ENCODE results near the gene PRKD1. TPM values are rescaled to one million over a fixed set of nuclear protein-coding genes. Genes with fewer than 3 reads are reported as not detected.

Gene PRKD1
- total and polyA plus RNA-seq, 2 donors (not counting 1 experiment from before 2014, with no cell fraction given) = 20.1 to 26.2 TPM

GRCh38 chr14:29918981-29919380 lies 8.7 kb downstream of the PRKD1 start:
- H3K27ac ChIP-seq (ENCODE audit: insufficient read depth, low read length) = no peak overlapping the region
- H3K27me3 ChIP-seq (ENCODE audit: control insufficient read depth, insufficient read depth, low read length) = no peaks in the 10 kb centered on the region
- no peak overlapping the region for H3K4me2 ChIP-seq (ENCODE audit: extremely low read depth, insufficient read depth, low read length)
- H3K9me3 ChIP-seq (ENCODE audit: control insufficient read depth, insufficient read depth, low read depth, low read length) = no peaks in the 10 kb centered on the region
- no peak overlapping the region for H3K9ac ChIP-seq (ENCODE audit: insufficient read depth, low read length)
- DNase-seq (ENCODE audit: low read depth in 2 of 2) = peak in 1 of 2 donors; percentile 48
- no peaks in the 10 kb centered on the region for H3K36me3 ChIP-seq (ENCODE audit: control insufficient read depth, insufficient read depth, low read length)
- no peak overlapping the region for H3K4me3 ChIP-seq (replicated peaks in 1 of 4; ENCODE audit: control extremely low read depth in 1 of 4, insufficient read depth in 1 of 4, low read depth in 3 of 4, low read length in 4 of 4)
- no peaks in the 10 kb centered on the region for H4K20me1 ChIP-seq (ENCODE audit: control insufficient read depth, extremely low read depth, insufficient read depth, low read length)
- no peak overlapping the region for H2AFZ ChIP-seq (ENCODE audit: low read length)
- peaks cover 20% of the 10 kb centered on the region for H3K79me2 ChIP-seq (ENCODE audit: control insufficient read depth, insufficient read depth, low read length)
- no peak for TF ChIP-seq EZH2 (IDR thresholded peaks at IDR 0.05; ENCODE audit: low read length, missing control alignments)
- no peak for TF ChIP-seq CTCF (conservative IDR thresholded peaks at IDR 0.05 in 1 of 2, IDR thresholded peaks at IDR 0.05 in 1 of 2; ENCODE audit: low read depth in 1 of 2, low read length in 2 of 2)
- H3K4me1 ChIP-seq (ENCODE audit: control insufficient read depth, extremely low read depth, insufficient read depth, low read length) = no peaks in the 10 kb centered on the region

GRCh38 chr14:29913566-29913965 lies 14.1 kb downstream of the PRKD1 start:
- H4K20me1 ChIP-seq (ENCODE audit: control insufficient read depth, extremely low read depth, insufficient read depth, low read length) = no peaks in the 10 kb centered on the region
- H3K4me3 ChIP-seq (replicated peaks in 1 of 4; ENCODE audit: control extremely low read depth in 1 of 4, insufficient read depth in 1 of 4, low read depth in 3 of 4, low read length in 4 of 4) = no peak overlapping the region
- TF ChIP-seq CTCF (conservative IDR thresholded peaks at IDR 0.05 in 1 of 2, IDR thresholded peaks at IDR 0.05 in 1 of 2; ENCODE audit: low read depth in 1 of 2, low read length in 2 of 2) (no peak), EZH2 (IDR thresholded peaks at IDR 0.05; ENCODE audit: low read length, missing control alignments) (no peak)
- H3K27ac ChIP-seq (ENCODE audit: insufficient read depth, low read length) = no peak overlapping the region
- H3K36me3 ChIP-seq (ENCODE audit: control insufficient read depth, insufficient read depth, low read length) = no peaks in the 10 kb centered on the region
- no peak overlapping the region for H3K4me2 ChIP-seq (ENCODE audit: extremely low read depth, insufficient read depth, low read length)
- no peak for DNase-seq (ENCODE audit: low read depth in 2 of 2)
- H3K4me1 ChIP-seq (ENCODE audit: control insufficient read depth, extremely low read depth, insufficient read depth, low read length) = no peaks in the 10 kb centered on the region
- H3K27me3 ChIP-seq (ENCODE audit: control insufficient read depth, insufficient read depth, low read length) = no peaks in the 10 kb centered on the region
- H3K79me2 ChIP-seq (ENCODE audit: control insufficient read depth, insufficient read depth, low read length) = peaks cover 2% of the 10 kb centered on the region
- H2AFZ ChIP-seq (ENCODE audit: low read length) = no peak overlapping the region
- H3K9me3 ChIP-seq (ENCODE audit: control insufficient read depth, insufficient read depth, low read depth, low read length) = no peaks in the 10 kb centered on the region
- H3K9ac ChIP-seq (ENCODE audit: insufficient read depth, low read length) = no peak overlapping the region

GRCh38 chr14:29911810-29912209 lies 15.8 kb downstream of the PRKD1 start:
- no peak overlapping the region for H3K4me3 ChIP-seq (replicated peaks in 1 of 4; ENCODE audit: control extremely low read depth in 1 of 4, insufficient read depth in 1 of 4, low read depth in 3 of 4, low read length in 4 of 4)
- H3K27me3 ChIP-seq (ENCODE audit: control insufficient read depth, insufficient read depth, low read length) = no peaks in the 10 kb centered on the region
- H3K27ac ChIP-seq (ENCODE audit: insufficient read depth, low read length) = no peak overlapping the region
- no peak overlapping the region for H3K9ac ChIP-seq (ENCODE audit: insufficient read depth, low read length)
- no peaks in the 10 kb centered on the region for H3K9me3 ChIP-seq (ENCODE audit: control insufficient read depth, insufficient read depth, low read depth, low read length)
- H3K4me2 ChIP-seq (ENCODE audit: extremely low read depth, insufficient read depth, low read length) = no peak overlapping the region
- peaks cover 2% of the 10 kb centered on the region for H3K79me2 ChIP-seq (ENCODE audit: control insufficient read depth, insufficient read depth, low read length)
- no peaks in the 10 kb centered on the region for H3K36me3 ChIP-seq (ENCODE audit: control insufficient read depth, insufficient read depth, low read length)
- no peaks in the 10 kb centered on the region for H3K4me1 ChIP-seq (ENCODE audit: control insufficient read depth, extremely low read depth, insufficient read depth, low read length)
- no peak overlapping the region for H2AFZ ChIP-seq (ENCODE audit: low read length)
- TF ChIP-seq EZH2 (IDR thresholded peaks at IDR 0.05; ENCODE audit: low read length, missing control alignments) = no peak
- TF ChIP-seq CTCF (conservative IDR thresholded peaks at IDR 0.05 in 1 of 2, IDR thresholded peaks at IDR 0.05 in 1 of 2; ENCODE audit: low read depth in 1 of 2, low read length in 2 of 2) = no peak
- no peak for DNase-seq (ENCODE audit: low read depth in 2 of 2)
- no peaks in the 10 kb centered on the region for H4K20me1 ChIP-seq (ENCODE audit: control insufficient read depth, extremely low read depth, insufficient read depth, low read length)
